GM23338 (cell line): ENCODE data around the gene DHX40. TPM values are rescaled to one million over a fixed set of nuclear protein-coding genes. Genes with fewer than 3 reads are reported as not detected.

ENCODE experiments used
- ATAC-seq: fragments of 200-7000 bp; cut with Tn5 transposase; 3 replicates; pipeline ENCODE4 v1.9.1; 2020
- DNase-seq: peaks from one replicate; pipeline ENCODE4 v3.0.0-alpha.2; 2015; ENCODE audit warnings: low spot score
- H2AFZ ChIP-seq: fragments of 200-600 bp; sonication (generic); 2 replicates; pipeline ENCODE4 v1.8.0; 2016; ENCODE audit warnings: antibody characterized with exemption, mild to moderate bottlenecking, moderate library complexity
- H3F3A ChIP-seq: fragments of 200-600 bp; sonication (generic); replicated peaks from 2 replicates; pipeline ENCODE4 v1.8.0; 2017; ENCODE audit warnings: antibody characterized with exemption, mixed run types, low read depth
- H3K27ac ChIP-seq: fragments of 200-600 bp; sonication (generic); 2 replicates; pipeline ENCODE4 v1.6.1; 2016; ENCODE audit warnings: low read depth
- H3K27me3 ChIP-seq: fragments of 200-600 bp; sonication (generic); 2 replicates; pipeline ENCODE4 v1.8.0; 2016; ENCODE audit warnings: mild to moderate bottlenecking, mixed run types, moderate library complexity; ENCODE audit not compliant: insufficient read depth
- H3K36me3 ChIP-seq: fragments of 200-600 bp; sonication (generic); 2 replicates; pipeline ENCODE4 v1.8.0; 2016; ENCODE audit warnings: mild to moderate bottlenecking; ENCODE audit not compliant: insufficient read depth
- H3K4me1 ChIP-seq: fragments of 200-600 bp; sonication (generic); 2 replicates; pipeline ENCODE4 v1.8.0; 2016; ENCODE audit warnings: mild to moderate bottlenecking, moderate library complexity; ENCODE audit not compliant: insufficient read depth
- H3K4me2 ChIP-seq: fragments of 200-600 bp; sonication (generic); 2 replicates; pipeline ENCODE4 v1.7.1; 2017; ENCODE audit warnings: mixed run types
- H3K4me3 ChIP-seq: fragments of 200-600 bp; sonication (generic); 2 replicates; pipeline ENCODE4 v1.6.1; 2016; ENCODE audit warnings: mixed run types
- H3K79me2 ChIP-seq: fragments of 200-600 bp; sonication (generic); replicated peaks from 2 replicates; pipeline ENCODE4 v1.8.0; 2017; ENCODE audit warnings: mild to moderate bottlenecking; ENCODE audit not compliant: insufficient read depth
- H3K9me2 ChIP-seq: fragments of 200-600 bp; sonication (generic); 2 replicates; pipeline ENCODE4 v1.8.0; 2017; ENCODE audit not compliant: insufficient read depth
- H4K20me1 ChIP-seq: fragments of 200-600 bp; sonication (generic); replicated peaks from 2 replicates; pipeline ENCODE4 v1.8.0; 2017; ENCODE audit warnings: mild to moderate bottlenecking; ENCODE audit not compliant: insufficient read depth
- H3K27ac Mint-ChIP-seq: 2 replicates; pipeline ENCODE4 v1.8.0; 2020; ENCODE audit warnings: inconsistent platforms, mild to moderate bottlenecking, moderate library complexity, mixed read lengths
- H3K27me3 Mint-ChIP-seq: 3 replicates; pipeline ENCODE4 v1.8.0; 2022; ENCODE audit warnings: low read depth, mild to moderate bottlenecking, moderate library complexity, mixed read lengths, inconsistent platforms; ENCODE audit not compliant: insufficient read depth, poor library complexity
- H3K36me3 Mint-ChIP-seq: 3 replicates; pipeline ENCODE4 v1.8.0; 2021; ENCODE audit warnings: low read depth, mild to moderate bottlenecking, inconsistent platforms, moderate library complexity, mixed read lengths
- H3K4me1 Mint-ChIP-seq: 3 replicates; pipeline ENCODE4 v1.8.0; 2020; ENCODE audit warnings: mild to moderate bottlenecking, inconsistent platforms, mixed read lengths
- H3K4me3 Mint-ChIP-seq: 3 replicates; pipeline ENCODE4 v1.8.0; 2021; ENCODE audit warnings: moderate library complexity, mild to moderate bottlenecking, inconsistent platforms, mixed read lengths
- H3K9me3 Mint-ChIP-seq: 3 replicates; pipeline ENCODE4 v1.8.0; 2020; ENCODE audit warnings: moderate library complexity, mild to moderate bottlenecking, inconsistent platforms, mixed read lengths
- CREB1 ChIP-seq: fragments of 250-450 bp; sonication (Bioruptor Pico); IDR thresholded peaks from 2 replicates; pipeline ENCODE4 v1.5.0; 2020; ENCODE audit warnings: low read depth, mild to moderate bottlenecking, moderate library complexity
- ETS1 ChIP-seq: IDR thresholded peaks from 2 replicates; pipeline ENCODE4 v1.6.1; 2016; ENCODE audit warnings: antibody characterized with exemption
- EZH2 ChIP-seq: fragments of 200-600 bp; sonication (generic); IDR thresholded peaks from one replicate; pipeline ENCODE4 v1.8.0; 2017; ENCODE audit warnings: antibody characterized with exemption, mild to moderate bottlenecking, low read depth; ENCODE audit not compliant: unreplicated experiment
- EZH2phosphoT487 ChIP-seq: fragments of 200-600 bp; sonication (generic); IDR thresholded peaks from one replicate; pipeline ENCODE4 v1.8.1; 2018; ENCODE audit warnings: antibody characterized with exemption; ENCODE audit not compliant: unreplicated experiment
- JUNB ChIP-seq: IDR thresholded peaks from one replicate; pipeline ENCODE4 v1.6.1; 2016; ENCODE audit warnings: antibody characterized with exemption; ENCODE audit not compliant: unreplicated experiment
- NANOG ChIP-seq: IDR thresholded peaks from 2 replicates; pipeline ENCODE4 v1.6.1; 2016; ENCODE audit warnings: antibody characterized with exemption, borderline replicate concordance
- POLR2AphosphoS5 ChIP-seq: IDR thresholded peaks from 2 replicates; pipeline ENCODE4 v1.6.1; 2016; ENCODE audit warnings: antibody characterized with exemption, low read depth
- STAT1 ChIP-seq: IDR thresholded peaks from one replicate; pipeline ENCODE4 v1.6.1; 2016; ENCODE audit warnings: antibody characterized with exemption; ENCODE audit not compliant: unreplicated experiment
- ZNF114 ChIP-seq: fragments of 250-450 bp; sonication (Bioruptor Pico); IDR thresholded peaks from 2 replicates; pipeline ENCODE4 v1.5.0; 2020; ENCODE audit warnings: mild to moderate bottlenecking, moderate library complexity
- ZNF331 ChIP-seq: fragments of 250-450 bp; sonication (Bioruptor Pico); IDR thresholded peaks from 2 replicates; pipeline ENCODE4 v1.5.0; 2020; ENCODE audit warnings: low read depth, mild to moderate bottlenecking, moderate library complexity
- polyA plus RNA-seq: library from polyadenylated mRNA; unstranded; fragments of >200 nt; fragmentation: Nextera tagmentation; extraction: Ambion mirVana; gene quantifications from 2 replicates; pipeline ENCODE4 v1.2.1, GENCODE V29; 2016
- total RNA-seq: library from RNA; depleted of rRNA; stranded (reverse); fragments of >200 nt; shearing (Covaris generic); gene quantifications from 2 replicates; pipeline ENCODE4 v1.2.3, GENCODE V29; 2014
- TF ChIP-seq, protein P1 (sequence below): fragments of 250-450 bp; sonication (Bioruptor Pico); IDR thresholded peaks from 2 replicates; pipeline ENCODE4 v1.5.0; 2020; ENCODE audit warnings: mild to moderate bottlenecking, moderate library complexity
- TF ChIP-seq, protein P2 (sequence below), 2 experiments: fragments of 200-600 bp in 1 of 2; sonication (generic) in 1 of 2; conservative IDR thresholded peaks; 2 replicates each; pipeline versions ENCODE4 v1.5.1 to v1.6.1; 2016 to 2017; ENCODE audit warnings: antibody characterized with exemption in 2 of 2, low read depth in 2 of 2, mild to moderate bottlenecking in 2 of 2, moderate library complexity in 1 of 2
- TF ChIP-seq, protein P3 (sequence below): IDR thresholded peaks from one replicate; pipeline ENCODE4 v1.6.1; 2018; ENCODE audit warnings: antibody characterized with exemption; ENCODE audit not compliant: unreplicated experiment

DHX40 gene
- total and polyA plus RNA-seq, 2 experiments from 2014 or later = 14.5 to 38.2 TPM

DNA sequence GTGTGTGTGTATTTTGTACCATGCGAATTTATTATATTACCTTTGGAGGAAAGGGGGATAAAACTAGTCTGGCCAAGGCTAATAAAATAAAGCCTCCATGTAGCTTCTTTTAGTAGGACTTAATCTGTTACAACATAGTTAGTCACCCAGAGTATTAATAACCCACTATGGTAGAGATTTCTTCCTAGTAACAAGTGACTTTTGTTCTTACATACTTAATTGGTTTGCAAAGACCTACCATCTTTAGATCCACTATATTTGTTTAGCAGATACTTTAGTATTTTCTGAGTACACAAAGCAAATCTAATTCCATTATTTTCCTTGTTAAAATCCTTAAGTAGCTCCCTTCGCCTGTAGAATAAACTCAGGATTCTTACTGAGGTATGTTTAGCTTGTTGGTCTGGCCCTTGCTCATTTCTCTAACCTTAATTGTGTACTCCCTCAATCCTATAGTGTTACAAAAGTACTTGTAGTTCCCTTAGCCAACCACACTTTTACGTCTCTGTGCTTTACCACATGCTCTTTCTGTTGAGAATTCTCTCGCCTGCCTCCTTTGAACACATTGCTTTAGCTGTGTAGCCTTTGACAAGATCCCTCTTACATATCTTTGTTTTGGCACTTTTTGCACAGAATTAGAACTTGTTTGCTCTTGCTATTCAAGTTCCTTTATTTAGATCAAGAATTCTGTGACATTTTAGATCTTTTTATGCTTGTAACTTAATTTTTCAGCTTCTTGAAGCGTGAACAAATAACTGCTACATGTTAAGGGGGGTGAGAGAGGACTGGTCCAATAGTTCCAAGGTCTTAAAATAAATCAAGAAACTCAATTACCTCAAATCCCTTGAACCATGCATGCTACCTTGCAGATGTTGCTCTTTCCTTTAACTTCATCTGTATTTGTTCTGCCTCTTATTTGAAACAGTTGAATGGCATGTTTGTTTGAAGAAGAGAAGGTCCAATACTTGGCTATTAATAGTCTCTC, 78.0 kb downstream of the DHX40 start:
- H3K4me1 Mint-ChIP-seq = peaks cover 9% of the 10 kb centered on the region; the same call in 2 of the 3 replicates
- H4K20me1 ChIP-seq = peaks cover 39% of the 10 kb centered on the region

More for the DNA sequence above, 78.0 kb downstream of the DHX40 start:
- TF ChIP-seq ETS1 = no peak
- TF ChIP-seq, protein P1, sequence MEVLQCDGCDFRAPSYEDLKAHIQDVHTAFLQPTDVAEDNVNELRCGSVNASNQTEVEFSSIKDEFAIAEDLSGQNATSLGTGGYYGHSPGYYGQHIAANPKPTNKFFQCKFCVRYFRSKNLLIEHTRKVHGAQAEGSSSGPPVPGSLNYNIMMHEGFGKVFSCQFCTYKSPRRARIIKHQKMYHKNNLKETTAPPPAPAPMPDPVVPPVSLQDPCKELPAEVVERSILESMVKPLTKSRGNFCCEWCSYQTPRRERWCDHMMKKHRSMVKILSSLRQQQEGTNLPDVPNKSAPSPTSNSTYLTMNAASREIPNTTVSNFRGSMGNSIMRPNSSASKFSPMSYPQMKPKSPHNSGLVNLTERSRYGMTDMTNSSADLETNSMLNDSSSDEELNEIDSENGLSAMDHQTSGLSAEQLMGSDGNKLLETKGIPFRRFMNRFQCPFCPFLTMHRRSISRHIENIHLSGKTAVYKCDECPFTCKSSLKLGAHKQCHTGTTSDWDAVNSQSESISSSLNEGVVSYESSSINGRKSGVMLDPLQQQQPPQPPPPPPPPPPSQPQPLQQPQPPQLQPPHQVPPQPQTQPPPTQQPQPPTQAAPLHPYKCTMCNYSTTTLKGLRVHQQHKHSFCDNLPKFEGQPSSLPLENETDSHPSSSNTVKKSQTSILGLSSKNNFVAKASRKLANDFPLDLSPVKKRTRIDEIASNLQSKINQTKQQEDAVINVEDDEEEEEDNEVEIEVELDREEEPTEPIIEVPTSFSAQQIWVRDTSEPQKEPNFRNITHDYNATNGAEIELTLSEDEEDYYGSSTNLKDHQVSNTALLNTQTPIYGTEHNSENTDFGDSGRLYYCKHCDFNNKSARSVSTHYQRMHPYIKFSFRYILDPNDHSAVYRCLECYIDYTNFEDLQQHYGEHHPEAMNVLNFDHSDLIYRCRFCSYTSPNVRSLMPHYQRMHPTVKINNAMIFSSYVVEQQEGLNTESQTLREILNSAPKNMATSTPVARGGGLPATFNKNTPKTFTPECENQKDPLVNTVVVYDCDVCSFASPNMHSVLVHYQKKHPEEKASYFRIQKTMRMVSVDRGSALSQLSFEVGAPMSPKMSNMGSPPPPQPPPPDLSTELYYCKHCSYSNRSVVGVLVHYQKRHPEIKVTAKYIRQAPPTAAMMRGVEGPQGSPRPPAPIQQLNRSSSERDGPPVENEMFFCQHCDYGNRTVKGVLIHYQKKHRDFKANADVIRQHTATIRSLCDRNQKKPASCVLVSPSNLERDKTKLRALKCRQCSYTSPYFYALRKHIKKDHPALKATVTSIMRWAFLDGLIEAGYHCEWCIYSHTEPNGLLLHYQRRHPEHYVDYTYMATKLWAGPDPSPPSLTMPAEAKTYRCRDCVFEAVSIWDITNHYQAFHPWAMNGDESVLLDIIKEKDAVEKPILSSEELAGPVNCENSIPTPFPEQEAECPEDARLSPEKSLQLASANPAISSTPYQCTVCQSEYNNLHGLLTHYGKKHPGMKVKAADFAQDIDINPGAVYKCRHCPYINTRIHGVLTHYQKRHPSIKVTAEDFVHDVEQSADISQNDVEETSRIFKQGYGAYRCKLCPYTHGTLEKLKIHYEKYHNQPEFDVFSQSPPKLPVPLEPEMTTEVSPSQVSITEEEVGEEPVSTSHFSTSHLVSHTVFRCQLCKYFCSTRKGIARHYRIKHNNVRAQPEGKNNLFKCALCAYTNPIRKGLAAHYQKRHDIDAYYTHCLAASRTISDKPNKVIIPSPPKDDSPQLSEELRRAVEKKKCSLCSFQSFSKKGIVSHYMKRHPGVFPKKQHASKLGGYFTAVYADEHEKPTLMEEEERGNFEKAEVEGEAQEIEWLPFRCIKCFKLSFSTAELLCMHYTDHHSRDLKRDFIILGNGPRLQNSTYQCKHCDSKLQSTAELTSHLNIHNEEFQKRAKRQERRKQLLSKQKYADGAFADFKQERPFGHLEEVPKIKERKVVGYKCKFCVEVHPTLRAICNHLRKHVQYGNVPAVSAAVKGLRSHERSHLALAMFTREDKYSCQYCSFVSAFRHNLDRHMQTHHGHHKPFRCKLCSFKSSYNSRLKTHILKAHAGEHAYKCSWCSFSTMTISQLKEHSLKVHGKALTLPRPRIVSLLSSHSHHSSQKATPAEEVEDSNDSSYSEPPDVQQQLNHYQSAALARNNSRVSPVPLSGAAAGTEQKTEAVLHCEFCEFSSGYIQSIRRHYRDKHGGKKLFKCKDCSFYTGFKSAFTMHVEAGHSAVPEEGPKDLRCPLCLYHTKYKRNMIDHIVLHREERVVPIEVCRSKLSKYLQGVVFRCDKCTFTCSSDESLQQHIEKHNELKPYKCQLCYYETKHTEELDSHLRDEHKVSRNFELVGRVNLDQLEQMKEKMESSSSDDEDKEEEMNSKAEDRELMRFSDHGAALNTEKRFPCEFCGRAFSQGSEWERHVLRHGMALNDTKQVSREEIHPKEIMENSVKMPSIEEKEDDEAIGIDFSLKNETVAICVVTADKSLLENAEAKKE (CRISPR knock-in tag) = no peak
- TF ChIP-seq POLR2AphosphoS5 = no peak
- TF ChIP-seq, protein P2, sequence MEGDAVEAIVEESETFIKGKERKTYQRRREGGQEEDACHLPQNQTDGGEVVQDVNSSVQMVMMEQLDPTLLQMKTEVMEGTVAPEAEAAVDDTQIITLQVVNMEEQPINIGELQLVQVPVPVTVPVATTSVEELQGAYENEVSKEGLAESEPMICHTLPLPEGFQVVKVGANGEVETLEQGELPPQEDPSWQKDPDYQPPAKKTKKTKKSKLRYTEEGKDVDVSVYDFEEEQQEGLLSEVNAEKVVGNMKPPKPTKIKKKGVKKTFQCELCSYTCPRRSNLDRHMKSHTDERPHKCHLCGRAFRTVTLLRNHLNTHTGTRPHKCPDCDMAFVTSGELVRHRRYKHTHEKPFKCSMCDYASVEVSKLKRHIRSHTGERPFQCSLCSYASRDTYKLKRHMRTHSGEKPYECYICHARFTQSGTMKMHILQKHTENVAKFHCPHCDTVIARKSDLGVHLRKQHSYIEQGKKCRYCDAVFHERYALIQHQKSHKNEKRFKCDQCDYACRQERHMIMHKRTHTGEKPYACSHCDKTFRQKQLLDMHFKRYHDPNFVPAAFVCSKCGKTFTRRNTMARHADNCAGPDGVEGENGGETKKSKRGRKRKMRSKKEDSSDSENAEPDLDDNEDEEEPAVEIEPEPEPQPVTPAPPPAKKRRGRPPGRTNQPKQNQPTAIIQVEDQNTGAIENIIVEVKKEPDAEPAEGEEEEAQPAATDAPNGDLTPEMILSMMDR (conservative IDR thresholded peaks at IDR 0.05; ENCODE audit: low read depth in 2 of 2) = no peak
- TF ChIP-seq NANOG = no peak
- no peak for TF ChIP-seq STAT1
- TF ChIP-seq ZNF331 = no peak
- TF ChIP-seq, protein P3, sequence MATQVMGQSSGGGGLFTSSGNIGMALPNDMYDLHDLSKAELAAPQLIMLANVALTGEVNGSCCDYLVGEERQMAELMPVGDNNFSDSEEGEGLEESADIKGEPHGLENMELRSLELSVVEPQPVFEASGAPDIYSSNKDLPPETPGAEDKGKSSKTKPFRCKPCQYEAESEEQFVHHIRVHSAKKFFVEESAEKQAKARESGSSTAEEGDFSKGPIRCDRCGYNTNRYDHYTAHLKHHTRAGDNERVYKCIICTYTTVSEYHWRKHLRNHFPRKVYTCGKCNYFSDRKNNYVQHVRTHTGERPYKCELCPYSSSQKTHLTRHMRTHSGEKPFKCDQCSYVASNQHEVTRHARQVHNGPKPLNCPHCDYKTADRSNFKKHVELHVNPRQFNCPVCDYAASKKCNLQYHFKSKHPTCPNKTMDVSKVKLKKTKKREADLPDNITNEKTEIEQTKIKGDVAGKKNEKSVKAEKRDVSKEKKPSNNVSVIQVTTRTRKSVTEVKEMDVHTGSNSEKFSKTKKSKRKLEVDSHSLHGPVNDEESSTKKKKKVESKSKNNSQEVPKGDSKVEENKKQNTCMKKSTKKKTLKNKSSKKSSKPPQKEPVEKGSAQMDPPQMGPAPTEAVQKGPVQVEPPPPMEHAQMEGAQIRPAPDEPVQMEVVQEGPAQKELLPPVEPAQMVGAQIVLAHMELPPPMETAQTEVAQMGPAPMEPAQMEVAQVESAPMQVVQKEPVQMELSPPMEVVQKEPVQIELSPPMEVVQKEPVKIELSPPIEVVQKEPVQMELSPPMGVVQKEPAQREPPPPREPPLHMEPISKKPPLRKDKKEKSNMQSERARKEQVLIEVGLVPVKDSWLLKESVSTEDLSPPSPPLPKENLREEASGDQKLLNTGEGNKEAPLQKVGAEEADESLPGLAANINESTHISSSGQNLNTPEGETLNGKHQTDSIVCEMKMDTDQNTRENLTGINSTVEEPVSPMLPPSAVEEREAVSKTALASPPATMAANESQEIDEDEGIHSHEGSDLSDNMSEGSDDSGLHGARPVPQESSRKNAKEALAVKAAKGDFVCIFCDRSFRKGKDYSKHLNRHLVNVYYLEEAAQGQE = no peak
- TF ChIP-seq EZH2 = no peak
- TF ChIP-seq EZH2phosphoT487 = no peak
- TF ChIP-seq ZNF114 = no peak
- TF ChIP-seq CREB1 (CRISPR knock-in tag) = no peak
- no peak for TF ChIP-seq JUNB
- H3K27me3 Mint-ChIP-seq = peaks cover 4% of the 10 kb centered on the region
- H3K27ac ChIP-seq = no peak overlapping the region
- peaks cover 86% of the 10 kb centered on the region for H3K79me2 ChIP-seq
- H3K9me3 Mint-ChIP-seq = no peaks in the 10 kb centered on the region
- H3K4me1 ChIP-seq = no peaks in the 10 kb centered on the region; the same call in 1 of the 2 replicates
- no peaks in the 10 kb centered on the region for H3F3A ChIP-seq
- H3K27ac Mint-ChIP-seq = no peak overlapping the region
- H3K4me3 ChIP-seq = no peak overlapping the region
- H3K4me2 ChIP-seq = no peak overlapping the region
- H3K36me3 ChIP-seq = peaks cover 9% of the 10 kb centered on the region; the same call in 1 of the 2 replicates
- peaks cover 26% of the 10 kb centered on the region for H3K36me3 Mint-ChIP-seq
- H2AFZ ChIP-seq = no peak overlapping the region
- H3K4me3 Mint-ChIP-seq = no peak overlapping the region
- H3K9me2 ChIP-seq = no peaks in the 10 kb centered on the region
- DNase-seq = peak; percentile 27
- H3K27me3 ChIP-seq = no peaks in the 10 kb centered on the region
- ATAC-seq = peak; percentile 45; the same call in 1 of the 3 replicates
